Neural progenitor cell (in vitro differentiated cells): ENCODE data around the gene TMCC1. TPM values are rescaled to one million over a fixed set of nuclear protein-coding genes. Genes with fewer than 3 reads are reported as not detected.
"Not testable (repeated sequence)": the region's sequence is repeated elsewhere in the genome, so short reads cannot be mapped to it uniquely, and the experiment has no call there.

Experiments
- DNase-seq: peaks from one replicate; pipeline ENCODE4 v3.0.0-alpha.2; 2016; ENCODE audit warnings: low spot score
- H2AFZ ChIP-seq: fragments of 200-600 bp; sonication (generic); replicated peaks from 2 replicates; pipeline ENCODE4 v1.6.1; 2016; ENCODE audit warnings: antibody characterized with exemption
- H3F3A ChIP-seq: fragments of 200-600 bp; sonication (generic); 2 replicates; pipeline ENCODE4 v1.6.1; 2016; ENCODE audit warnings: antibody characterized with exemption, low read depth
- H3K27ac ChIP-seq: fragments of 200-600 bp; sonication (generic); 2 replicates; pipeline ENCODE4 v1.5.1; 2016; ENCODE audit warnings: mild to moderate bottlenecking
- H3K27me3 ChIP-seq: fragments of 200-600 bp; sonication (generic); 2 replicates; pipeline ENCODE4 v1.6.1; 2016; ENCODE audit warnings: mild to moderate bottlenecking, moderate library complexity
- H3K36me3 ChIP-seq: fragments of 200-600 bp; sonication (generic); 2 replicates; pipeline ENCODE4 v1.5.1; 2016
- H3K4me1 ChIP-seq: fragments of 200-600 bp; sonication (generic); 2 replicates; pipeline ENCODE4 v1.6.1; 2016; ENCODE audit warnings: mixed run types
- H3K4me2 ChIP-seq: fragments of 200-600 bp; sonication (generic); 2 replicates; pipeline ENCODE4 v1.6.1; 2016
- H3K4me3 ChIP-seq: fragments of 200-600 bp; sonication (generic); 2 replicates; pipeline ENCODE4 v1.5.1; 2016
- H3K79me2 ChIP-seq: fragments of 200-600 bp; sonication (generic); 2 replicates; pipeline ENCODE4 v1.6.1; 2016; ENCODE audit warnings: low read depth
- H3K9ac ChIP-seq: fragments of 200-600 bp; sonication (generic); 2 replicates; pipeline ENCODE4 v1.6.1; 2016
- H3K9me3 ChIP-seq: fragments of 200-600 bp; sonication (generic); 2 replicates; pipeline ENCODE4 v1.5.1; 2016; ENCODE audit warnings: low read depth
- H4K20me1 ChIP-seq: fragments of 200-600 bp; sonication (generic); 2 replicates; pipeline ENCODE4 v1.6.1; 2016; ENCODE audit warnings: low read depth
- H3K27ac Mint-ChIP-seq: 3 replicates; pipeline ENCODE4 v1.8.0; 2021; ENCODE audit warnings: mixed read lengths
- H3K27me3 Mint-ChIP-seq: 2 replicates; pipeline ENCODE4 v1.8.0; 2022; ENCODE audit warnings: low read depth, mild to moderate bottlenecking, inconsistent platforms, moderate library complexity, mixed read lengths; ENCODE audit not compliant: insufficient read depth
- H3K36me3 Mint-ChIP-seq: 3 replicates; pipeline ENCODE4 v1.8.0; 2021; ENCODE audit warnings: mixed read lengths
- H3K4me1 Mint-ChIP-seq: 3 replicates; pipeline ENCODE4 v1.8.0; 2021; ENCODE audit warnings: mixed read lengths
- H3K4me3 Mint-ChIP-seq: 3 replicates; pipeline ENCODE4 v1.8.0; 2021; ENCODE audit warnings: mild to moderate bottlenecking, moderate library complexity, mixed read lengths
- H3K9me3 Mint-ChIP-seq: 3 replicates; pipeline ENCODE4 v1.8.0; 2020; ENCODE audit warnings: mixed read lengths
- CTCF ChIP-seq: fragments of 200-600 bp; sonication (generic); IDR thresholded peaks from 2 replicates; pipeline ENCODE4 v1.5.1; 2017; ENCODE audit warnings: antibody characterized with exemption, mild to moderate bottlenecking
- EZH2 ChIP-seq: fragments of 200-600 bp; sonication (generic); IDR thresholded peaks from 2 replicates; pipeline ENCODE4 v1.6.1; 2017; ENCODE audit warnings: antibody characterized with exemption, mild to moderate bottlenecking, moderate library complexity
- EZH2phosphoT487 ChIP-seq: fragments of 200-600 bp; sonication (generic); IDR thresholded peaks from 2 replicates; pipeline ENCODE4 v1.6.1; 2017; ENCODE audit warnings: antibody characterized with exemption
- total RNA-seq: library from RNA; depleted of rRNA; stranded (reverse); fragments of >200 nt; gene quantifications from 2 replicates; pipeline ENCODE4 v1.2.3, GENCODE V29; 2015; ENCODE audit warnings: low replicate concordance

TMCC1 gene
- total RNA-seq, 1 donor from 2014 or later, result 29.8 TPM

GRCh38 chr3:129648391-129648790 is 245.1 kb downstream of the TMCC1 start:
- peaks cover 10% of the 10 kb centered on the region for H3K36me3 Mint-ChIP-seq
- no peaks in the 10 kb centered on the region for H3K27me3 Mint-ChIP-seq
- H3K27me3 ChIP-seq, result no peaks in the 10 kb centered on the region
- H3F3A ChIP-seq, result peaks cover 25% of the 10 kb centered on the region
- H3K9me3 Mint-ChIP-seq, result no peaks in the 10 kb centered on the region
- no peak overlapping the region for H3K9ac ChIP-seq
- H2AFZ ChIP-seq, result no peak overlapping the region
- H3K36me3 ChIP-seq, result no peaks in the 10 kb centered on the region
- H3K4me2 ChIP-seq, result peak overlapping the region; percentile 9
- H3K79me2 ChIP-seq, result no peaks in the 10 kb centered on the region
- H3K4me1 ChIP-seq, result peaks cover 23% of the 10 kb centered on the region
- peaks cover 11% of the 10 kb centered on the region for H4K20me1 ChIP-seq
- H3K27ac Mint-ChIP-seq, result no peak overlapping the region
- no peaks in the 10 kb centered on the region for H3K9me3 ChIP-seq
- peaks cover 19% of the 10 kb centered on the region for H3K4me1 Mint-ChIP-seq
- no peak overlapping the region for H3K27ac ChIP-seq
- H3K4me3 Mint-ChIP-seq, result no peak overlapping the region
- DNase-seq, result no peak
- H3K4me3 ChIP-seq, result no peak overlapping the region
- TF ChIP-seq EZH2phosphoT487, result no peak
- TF ChIP-seq CTCF, result no peak
- TF ChIP-seq EZH2, result no peak

DNA sequence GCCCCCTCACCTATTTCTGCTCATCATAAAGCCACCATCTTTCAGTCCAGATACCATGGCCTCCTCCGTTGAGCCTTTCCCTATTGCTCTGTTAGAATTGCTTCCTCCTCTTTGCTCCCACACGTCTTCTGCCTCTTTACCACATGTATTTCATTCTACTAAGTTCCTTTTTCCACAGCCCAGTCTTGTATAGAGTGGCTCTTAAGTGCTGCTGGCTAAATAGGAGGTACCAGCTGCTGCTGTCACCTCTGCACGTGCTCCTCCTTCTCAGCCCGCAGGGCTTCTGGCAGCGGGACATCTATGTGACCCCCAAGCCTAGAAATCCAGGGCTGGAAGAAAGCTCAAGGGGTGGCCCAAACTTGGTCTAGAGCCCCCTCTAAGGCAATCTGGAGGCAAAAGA is 248.2 kb downstream of the TMCC1 start:
- no peak for DNase-seq
- H3F3A ChIP-seq, result peaks cover 6% of the 10 kb centered on the region
- no peak overlapping the region for H3K9ac ChIP-seq
- H3K27me3 ChIP-seq, result no peaks in the 10 kb centered on the region
- no peak overlapping the region for H3K27ac ChIP-seq
- peaks cover 6% of the 10 kb centered on the region for H4K20me1 ChIP-seq
- H3K4me1 Mint-ChIP-seq, result peaks cover 14% of the 10 kb centered on the region
- no peak overlapping the region for H2AFZ ChIP-seq
- H3K79me2 ChIP-seq, result no peaks in the 10 kb centered on the region
- H3K4me3 ChIP-seq, result no peak overlapping the region
- no peaks in the 10 kb centered on the region for H3K9me3 Mint-ChIP-seq
- no peak overlapping the region for H3K27ac Mint-ChIP-seq
- H3K9me3 ChIP-seq, result no peaks in the 10 kb centered on the region
- peaks cover 14% of the 10 kb centered on the region for H3K4me1 ChIP-seq
- H3K27me3 Mint-ChIP-seq, result no peaks in the 10 kb centered on the region
- H3K36me3 Mint-ChIP-seq, result peaks cover 2% of the 10 kb centered on the region
- no peaks in the 10 kb centered on the region for H3K36me3 ChIP-seq
- no peak for TF ChIP-seq EZH2phosphoT487
- H3K4me2 ChIP-seq, result no peak overlapping the region
- H3K4me3 Mint-ChIP-seq, result no peak overlapping the region

- no peak overlapping the region for H3K27ac ChIP-seq
- Mint-ChIP-seq H3K4me3 (no peak overlapping the region), H3K36me3 (peaks cover 2% of the 10 kb centered on the region), H3K27ac (no peak overlapping the region), H3K9me3 (no peaks in the 10 kb centered on the region), H3K27me3 (no peaks in the 10 kb centered on the region), H3K4me1 (peaks cover 12% of the 10 kb centered on the region)
- H3K9me3 ChIP-seq, result no peaks in the 10 kb centered on the region
- no peak overlapping the region for H3K9ac ChIP-seq
- H4K20me1 ChIP-seq, result peaks cover 6% of the 10 kb centered on the region
- no peak overlapping the region for H3K4me2 ChIP-seq
- no peaks in the 10 kb centered on the region for H3K79me2 ChIP-seq
- no peak for TF ChIP-seq EZH2
- no peak for TF ChIP-seq EZH2phosphoT487
- TF ChIP-seq CTCF, result no peak
- no peaks in the 10 kb centered on the region for H3K27me3 ChIP-seq
- DNase-seq, result no peak
- H2AFZ ChIP-seq, result no peak overlapping the region
- peaks cover 14% of the 10 kb centered on the region for H3K4me1 ChIP-seq
- H3K4me3 ChIP-seq, result no peak overlapping the region
- peaks cover 6% of the 10 kb centered on the region for H3F3A ChIP-seq
- no peaks in the 10 kb centered on the region for H3K36me3 ChIP-seq
These were observed 248.7 kb downstream of the TMCC1 start for GRCh38 chr3:129644836-129645235.

DNA sequence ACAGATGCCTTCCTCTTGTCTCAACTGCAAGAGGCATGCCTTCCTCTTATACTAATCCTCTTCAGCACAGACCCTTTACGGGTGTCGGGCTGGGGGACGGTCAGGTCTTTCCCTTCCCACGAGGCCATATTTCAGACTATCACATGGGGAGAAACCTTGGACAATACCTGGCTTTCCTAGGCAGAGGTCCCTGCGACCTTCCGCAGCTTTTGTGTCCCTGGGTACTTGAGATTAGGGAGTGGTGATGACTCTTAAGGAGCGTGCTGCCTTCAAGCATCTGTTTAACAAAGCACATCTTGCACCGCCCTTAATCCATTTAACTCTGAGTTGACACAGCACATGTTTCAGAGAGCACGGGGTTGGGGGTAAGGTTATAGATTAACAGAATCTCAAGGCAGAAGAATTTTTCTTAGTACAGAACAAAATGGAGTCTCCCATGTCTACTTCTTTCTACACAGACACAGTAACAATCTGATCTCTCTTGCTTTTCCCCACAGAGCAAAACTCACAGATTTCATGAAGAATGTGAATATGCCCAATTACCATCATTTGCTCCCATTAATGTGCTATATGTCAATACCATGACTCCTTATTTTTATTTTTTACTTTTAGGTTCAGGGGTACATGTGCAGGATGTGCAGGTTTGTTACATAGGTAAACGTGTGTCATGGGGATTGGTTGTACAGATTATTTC is 251.8 kb downstream of the TMCC1 start:
- not testable (repeated sequence) for H3K4me3 Mint-ChIP-seq, DNase-seq, H3K9ac ChIP-seq, H3K4me1 ChIP-seq, H3K27me3 Mint-ChIP-seq, H3K9me3 ChIP-seq, H3K36me3 Mint-ChIP-seq, H4K20me1 ChIP-seq, H3K4me3 ChIP-seq, H3K4me2 ChIP-seq, H3K9me3 Mint-ChIP-seq, H2AFZ ChIP-seq, H3K79me2 ChIP-seq, H3K27ac ChIP-seq, H3F3A ChIP-seq, H3K27me3 ChIP-seq, H3K27ac Mint-ChIP-seq, H3K36me3 ChIP-seq, H3K4me1 Mint-ChIP-seq

GRCh38 chr3:129640985-129641384 is 252.5 kb downstream of the TMCC1 start:
- peak overlapping the region; percentile 15 for H3K27ac Mint-ChIP-seq
- H3K4me1 Mint-ChIP-seq, H3K27me3 Mint-ChIP-seq, H3K27me3 ChIP-seq, H3K9ac ChIP-seq, H3K9me3 Mint-ChIP-seq, H3F3A ChIP-seq, DNase-seq, H3K9me3 ChIP-seq, H3K4me3 ChIP-seq, H3K4me2 ChIP-seq, H2AFZ ChIP-seq, H4K20me1 ChIP-seq, H3K27ac ChIP-seq, H3K36me3 Mint-ChIP-seq, H3K36me3 ChIP-seq, H3K4me1 ChIP-seq, H3K4me3 Mint-ChIP-seq, H3K79me2 ChIP-seq: not testable (repeated sequence)
